ENCODE results near the gene TM7SF3. TPM values are rescaled to one million over a fixed set of nuclear protein-coding genes. Genes with fewer than 3 reads are reported as not detected.

Gene TM7SF3
- total RNA-seq, 4 donors from 2014 or later: 78.6 to 124 (median 119) TPM

DNA sequence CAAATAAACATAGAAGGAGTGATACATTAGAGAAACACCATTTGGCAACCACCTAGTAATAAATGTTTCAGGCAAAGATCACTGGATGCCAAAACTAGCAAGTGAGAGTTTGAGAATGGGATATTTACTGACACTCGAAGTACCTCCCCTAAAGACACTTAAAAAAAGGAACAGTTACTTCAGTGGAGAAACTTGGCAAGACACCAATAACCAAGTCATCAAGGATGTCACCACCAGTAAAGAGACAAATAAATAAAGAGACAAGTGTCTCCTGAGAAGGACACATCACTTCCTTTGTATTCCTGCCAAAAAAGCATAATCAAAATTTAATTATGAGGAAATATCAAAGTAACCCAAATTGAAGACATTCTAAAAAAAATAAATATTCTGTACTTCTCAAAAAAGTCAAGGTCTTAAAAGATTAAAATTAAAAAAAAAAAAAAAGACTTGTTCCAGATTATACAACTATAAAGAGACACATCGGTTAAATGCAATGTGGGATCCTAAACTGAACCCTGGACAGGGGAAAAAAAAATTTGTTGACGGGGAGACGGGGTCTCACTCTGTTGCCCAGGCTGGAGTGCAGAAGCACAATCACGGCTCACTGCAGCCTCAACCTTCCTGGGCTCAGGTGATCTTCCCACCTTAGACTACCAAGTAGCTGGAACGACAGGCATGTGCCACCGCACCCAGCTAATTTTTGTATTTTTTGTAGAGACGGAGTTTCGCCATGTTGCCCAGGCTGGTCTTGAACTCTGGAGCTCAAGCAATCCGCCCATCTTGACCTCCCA, 26.4 kb downstream of the TM7SF3 start:
- WGBS, 2 donors: 87% methylated on average over 10 of the region's 10 CpGs
- Histone ChIP-seq H3K9me3 (no peaks in the 10 kb centered on the region), H3K4me3 (no peak overlapping the region), H3K27me3 (no peaks in the 10 kb centered on the region), H3K4me1 (peaks cover 0 to 15% (median 0%) of the 10 kb centered on the region in 4 donors), H3K27ac (peak overlapping the region in 2 of 4 donors; percentile 29 to 47), H3K36me3 (peaks cover 0 to 52% (median 6%) of the 10 kb centered on the region in 3 donors)
- no peak for TF ChIP-seq POLR2A (IDR thresholded peaks at IDR 0.05)
- TF ChIP-seq, protein P1, sequence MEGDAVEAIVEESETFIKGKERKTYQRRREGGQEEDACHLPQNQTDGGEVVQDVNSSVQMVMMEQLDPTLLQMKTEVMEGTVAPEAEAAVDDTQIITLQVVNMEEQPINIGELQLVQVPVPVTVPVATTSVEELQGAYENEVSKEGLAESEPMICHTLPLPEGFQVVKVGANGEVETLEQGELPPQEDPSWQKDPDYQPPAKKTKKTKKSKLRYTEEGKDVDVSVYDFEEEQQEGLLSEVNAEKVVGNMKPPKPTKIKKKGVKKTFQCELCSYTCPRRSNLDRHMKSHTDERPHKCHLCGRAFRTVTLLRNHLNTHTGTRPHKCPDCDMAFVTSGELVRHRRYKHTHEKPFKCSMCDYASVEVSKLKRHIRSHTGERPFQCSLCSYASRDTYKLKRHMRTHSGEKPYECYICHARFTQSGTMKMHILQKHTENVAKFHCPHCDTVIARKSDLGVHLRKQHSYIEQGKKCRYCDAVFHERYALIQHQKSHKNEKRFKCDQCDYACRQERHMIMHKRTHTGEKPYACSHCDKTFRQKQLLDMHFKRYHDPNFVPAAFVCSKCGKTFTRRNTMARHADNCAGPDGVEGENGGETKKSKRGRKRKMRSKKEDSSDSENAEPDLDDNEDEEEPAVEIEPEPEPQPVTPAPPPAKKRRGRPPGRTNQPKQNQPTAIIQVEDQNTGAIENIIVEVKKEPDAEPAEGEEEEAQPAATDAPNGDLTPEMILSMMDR (IDR thresholded peaks at IDR 0.05): no peak
- peak in 1 of 2 donors; percentile 26 for TF ChIP-seq EP300 (IDR thresholded peaks at IDR 0.05)
- DNase-seq (ENCODE audit: low spot score in 2 of 2): peak in 1 of 2 donors; percentile 22

DNA sequence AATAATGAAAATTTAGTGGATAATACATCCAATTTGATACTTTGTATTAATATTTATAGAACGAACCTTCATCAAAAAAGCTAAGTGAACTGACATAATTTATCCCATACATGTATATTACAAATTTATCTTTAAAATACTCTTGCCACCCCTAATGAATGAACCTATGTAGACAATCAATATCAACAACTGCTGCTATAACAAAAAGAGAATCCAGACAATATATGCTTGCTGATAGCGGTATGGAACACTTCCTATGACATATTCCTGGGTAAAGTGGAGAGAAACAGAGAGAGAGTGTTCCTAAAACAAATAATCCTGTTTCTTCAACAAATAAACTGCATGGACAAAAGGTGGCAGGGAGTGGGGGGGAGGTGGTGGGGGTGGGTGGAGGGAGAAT, 31.3 kb downstream of the TM7SF3 start:
- 95 to 98% methylated on average over 2 of the region's 2 CpGs for WGBS, 2 donors
- DNase-seq (ENCODE audit: low spot score in 2 of 2): no peak
- no peaks in the 10 kb centered on the region for H3K27me3 ChIP-seq
- H3K4me1 ChIP-seq: peaks cover 0 to 18% (median 0%) of the 10 kb centered on the region in 4 donors
- TF ChIP-seq EP300 (IDR thresholded peaks at IDR 0.05) (no peak), POLR2A (IDR thresholded peaks at IDR 0.05) (no peak)
- TF ChIP-seq, protein P1 (IDR thresholded peaks at IDR 0.05): no peak
- H3K4me3 ChIP-seq: no peak overlapping the region
- no peaks in the 10 kb centered on the region for H3K9me3 ChIP-seq
- no peak overlapping the region for H3K27ac ChIP-seq
- H3K36me3 ChIP-seq: peaks cover 0 to 56% (median 7%) of the 10 kb centered on the region in 3 donors

DNA sequence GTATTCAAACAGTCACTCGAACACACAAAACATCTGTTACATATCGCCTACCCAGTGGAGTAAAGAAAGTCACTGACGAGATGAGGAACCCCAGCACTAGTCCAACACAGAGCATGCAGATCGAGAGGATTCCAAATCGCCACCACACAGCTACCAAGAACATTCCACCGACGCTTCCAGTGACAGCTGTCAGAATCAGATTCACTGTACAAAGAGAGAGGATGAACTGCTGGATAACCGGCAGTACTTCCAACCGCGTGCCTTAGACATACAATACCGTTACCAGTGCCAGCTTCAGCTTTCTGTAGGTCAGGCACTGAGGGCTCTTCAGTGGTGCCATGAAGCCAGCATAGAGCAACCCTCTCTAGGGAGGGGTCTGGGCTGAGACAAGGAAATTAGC, 34.5 kb downstream of the TM7SF3 start:
- Histone ChIP-seq H3K36me3 (peaks cover 0 to 84% (median 7%) of the 10 kb centered on the region in 3 donors), H3K4me3 (no peak overlapping the region)
- DNase-seq (ENCODE audit: low spot score in 2 of 2): no peak

DNA sequence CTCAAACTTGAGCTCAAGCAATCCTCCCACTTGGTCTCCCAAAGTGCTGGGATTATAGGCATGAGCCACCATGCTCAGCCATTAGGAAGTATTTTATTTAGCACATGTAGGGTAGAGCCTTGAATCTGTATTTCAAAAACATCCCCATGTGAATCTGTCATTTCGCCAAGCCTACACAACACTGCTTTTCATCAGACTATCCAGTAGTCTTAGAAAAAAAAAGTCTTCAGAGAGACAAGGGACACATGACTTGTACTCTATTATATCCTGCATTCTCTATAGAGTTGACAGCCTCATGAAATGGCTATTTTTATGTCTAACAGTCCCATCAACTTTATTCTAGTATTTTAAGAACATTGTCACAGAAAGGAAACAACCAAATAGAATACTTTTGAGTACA, 35.4 kb downstream of the TM7SF3 start:
- no peak overlapping the region for H3K27ac ChIP-seq
- H3K9me3 ChIP-seq: no peaks in the 10 kb centered on the region
- no peaks in the 10 kb centered on the region for H3K27me3 ChIP-seq
- H3K4me1 ChIP-seq: peaks cover 0 to 7% (median 0%) of the 10 kb centered on the region in 4 donors
- WGBS, 2 donors: 50 to 54% methylated on average over 1 of the region's 1 CpG
- TF ChIP-seq POLR2A (IDR thresholded peaks at IDR 0.05): no peak
- TF ChIP-seq, protein P1 (IDR thresholded peaks at IDR 0.05): no peak
- TF ChIP-seq EP300 (IDR thresholded peaks at IDR 0.05): no peak
- H3K36me3 ChIP-seq: peaks cover 0 to 93% (median 9%) of the 10 kb centered on the region in 3 donors
- no peak overlapping the region for H3K4me3 ChIP-seq
- no peak for DNase-seq (ENCODE audit: low spot score in 2 of 2)

More for the DNA sequence above, 34.5 kb downstream of the TM7SF3 start:
- Histone ChIP-seq H3K4me1 (peaks cover 0 to 7% (median 0%) of the 10 kb centered on the region in 4 donors), H3K9me3 (no peaks in the 10 kb centered on the region), H3K27me3 (no peaks in the 10 kb centered on the region), H3K27ac (no peak overlapping the region)
- no peak for TF ChIP-seq EP300 (IDR thresholded peaks at IDR 0.05)
- TF ChIP-seq POLR2A (IDR thresholded peaks at IDR 0.05): no peak
- TF ChIP-seq, protein P1 (IDR thresholded peaks at IDR 0.05): no peak
- 90 to 95% methylated on average over 11 of the region's 11 CpGs for WGBS, 2 donors

DNA sequence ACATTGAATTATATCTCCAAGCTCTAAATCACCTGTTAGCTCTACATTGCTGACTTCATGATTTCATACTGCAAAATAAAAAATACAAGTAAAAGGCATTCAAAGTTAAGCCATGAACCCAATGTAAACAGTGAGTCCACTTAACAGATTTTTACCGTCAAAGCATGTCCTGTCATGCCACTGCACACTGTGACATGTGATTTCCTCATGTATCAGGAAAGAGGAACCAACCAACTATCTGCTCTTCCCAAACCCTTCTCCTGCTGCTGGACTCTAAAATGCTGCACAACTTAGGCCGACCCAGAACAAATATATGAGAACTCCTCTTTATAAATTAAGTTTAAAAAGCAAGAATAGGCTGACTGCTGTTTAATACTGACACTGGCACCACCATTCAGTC, 37.5 kb downstream of the TM7SF3 start:
- TF ChIP-seq EP300 (IDR thresholded peaks at IDR 0.05) (peak in 1 of 2 donors; percentile 24), POLR2A (IDR thresholded peaks at IDR 0.05) (no peak)
- TF ChIP-seq, protein P1 (IDR thresholded peaks at IDR 0.05): no peak
- no peak overlapping the region for H3K4me3 ChIP-seq
- H3K4me1 ChIP-seq: peaks cover 0 to 7% (median 0%) of the 10 kb centered on the region in 4 donors
- H3K9me3 ChIP-seq: no peaks in the 10 kb centered on the region
- no peak overlapping the region for H3K27ac ChIP-seq
- 91% methylated on average over 2 of the region's 2 CpGs for WGBS, 2 donors
- no peak for DNase-seq (ENCODE audit: low spot score in 2 of 2)
- no peaks in the 10 kb centered on the region for H3K27me3 ChIP-seq
- H3K36me3 ChIP-seq: peaks cover 0 to 94% (median 9%) of the 10 kb centered on the region in 3 donors

Data from tibial nerve (tissue), 4 donors.